HG03039 (cell line): ENCODE data around the gene DNAI2.

Experiments
- ATAC-seq: cut with Tn5 transposase; IDR thresholded peaks from one replicate; pipeline ENCODE4 v1.9.1; 2021; ENCODE audit warnings: mild to moderate bottlenecking, moderate library complexity; ENCODE audit not compliant: unreplicated experiment

DNAI2 gene

DNA sequence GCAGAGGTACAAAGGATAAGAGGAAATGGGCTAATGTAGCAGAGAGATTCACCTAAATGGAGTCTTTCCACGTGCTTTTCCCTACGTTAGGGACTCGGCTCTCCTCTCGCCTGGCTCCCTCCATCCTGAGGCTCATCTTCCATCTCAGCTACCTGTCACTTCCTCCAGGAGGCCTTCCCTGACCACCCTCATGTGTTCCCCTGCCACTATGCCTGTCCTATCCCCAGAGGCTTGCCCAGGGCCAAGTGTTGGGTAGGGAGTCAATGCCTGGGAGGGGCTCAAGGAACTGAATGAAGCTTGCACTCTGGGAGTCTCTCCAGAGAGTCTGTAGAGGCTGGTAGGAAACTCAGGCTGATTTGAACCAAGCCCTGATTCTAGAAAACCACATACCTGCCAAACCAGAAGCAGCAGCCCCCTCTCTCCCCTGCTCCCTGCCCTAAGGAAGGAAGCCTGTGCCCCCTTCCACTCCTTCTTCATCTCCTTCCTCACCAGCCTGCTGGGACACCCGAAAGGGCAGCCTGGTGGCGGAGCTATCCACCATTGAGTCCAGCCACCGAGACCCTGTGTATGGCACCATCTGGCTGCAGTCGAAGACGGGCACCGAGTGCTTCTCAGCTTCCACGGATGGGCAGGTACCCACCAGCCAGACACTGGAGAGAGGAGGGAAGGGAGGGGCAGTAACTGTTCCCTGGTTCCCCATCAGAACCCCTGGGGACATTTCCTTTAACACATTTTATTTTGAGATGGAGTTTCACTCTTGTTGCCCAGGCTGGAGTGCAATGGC is 25.4 kb downstream of the DNAI2 start:
- ATAC-seq, result no peak

DNA sequence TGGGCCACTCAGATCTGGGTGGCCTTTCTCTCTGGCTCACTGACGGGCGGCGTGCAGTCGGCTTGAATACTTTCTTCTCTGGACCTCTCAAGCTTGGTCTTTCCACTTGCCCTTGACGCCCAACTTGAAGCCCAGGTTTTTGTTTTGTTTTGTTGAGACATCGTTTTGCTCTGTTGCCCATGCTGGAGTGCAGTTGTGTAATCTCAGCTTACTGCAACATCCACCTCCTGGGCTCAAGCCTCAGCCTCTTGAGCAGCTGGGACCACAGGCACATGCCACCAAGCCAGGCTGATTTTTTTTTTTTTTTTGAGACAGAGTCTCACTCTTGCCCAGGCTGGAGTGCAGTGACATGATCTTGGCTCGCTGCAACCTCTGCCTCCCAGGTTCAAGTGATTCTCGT is 29.3 kb downstream of the DNAI2 start:
- no peak for ATAC-seq

DNA sequence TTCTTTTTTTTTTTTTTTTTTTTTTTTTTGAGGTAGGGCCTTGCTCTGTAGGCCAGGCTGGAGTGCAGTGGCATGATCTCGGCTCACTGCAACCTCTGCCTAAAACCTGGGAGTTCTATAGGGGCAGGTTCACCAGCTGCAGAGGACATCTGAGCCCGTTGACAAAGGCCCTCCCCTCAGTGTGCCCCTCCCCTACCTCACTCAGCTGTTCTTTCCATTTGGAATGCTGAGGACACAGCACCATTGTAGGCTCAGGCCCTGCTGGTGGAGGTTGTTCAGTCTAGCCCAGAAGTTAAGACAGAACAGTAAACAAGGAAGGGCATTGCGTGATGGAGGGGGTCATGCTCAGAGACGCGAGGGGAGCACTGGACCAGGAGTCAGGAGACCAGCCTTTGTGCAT is 30.1 kb downstream of the DNAI2 start:
- ATAC-seq, result no peak

DNA sequence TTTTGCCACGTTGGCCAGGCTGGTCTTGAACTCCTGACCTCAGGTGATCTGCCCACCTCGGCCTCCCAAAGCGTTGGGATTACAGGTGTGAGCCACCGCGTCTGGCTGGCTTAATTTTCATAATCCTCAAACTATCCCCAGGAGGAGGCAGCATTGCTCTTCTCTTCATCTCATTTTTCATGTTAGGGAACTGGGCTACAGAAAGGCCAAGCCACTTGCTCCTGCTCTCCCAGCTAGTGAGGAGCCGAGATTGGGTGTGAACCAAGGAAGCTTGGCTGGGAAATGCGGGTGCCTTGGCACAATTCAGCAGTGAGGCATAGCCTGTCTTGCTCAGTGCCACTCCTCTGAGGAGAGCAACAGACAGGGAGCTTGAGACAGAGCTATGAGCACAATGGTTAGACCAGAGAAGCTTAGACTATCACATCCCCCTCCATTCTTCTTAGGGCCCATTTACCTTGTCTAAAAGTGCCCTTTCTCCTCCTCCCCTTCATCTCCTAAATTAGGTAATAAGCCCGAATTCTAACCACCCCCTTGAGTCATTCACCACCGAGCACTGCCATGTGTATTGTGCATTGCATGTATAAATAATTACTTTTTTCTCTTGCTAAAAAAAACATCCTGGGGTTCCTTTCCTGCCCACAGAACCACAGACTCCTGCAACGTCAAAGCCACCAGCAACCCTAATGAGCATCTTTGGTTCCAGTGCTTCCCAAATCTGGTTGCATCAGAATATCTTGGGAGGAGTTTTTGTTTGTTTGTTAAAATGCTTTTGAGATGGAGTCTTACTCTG is 32.0 kb downstream of the DNAI2 start:
- no peak for ATAC-seq

DNA sequence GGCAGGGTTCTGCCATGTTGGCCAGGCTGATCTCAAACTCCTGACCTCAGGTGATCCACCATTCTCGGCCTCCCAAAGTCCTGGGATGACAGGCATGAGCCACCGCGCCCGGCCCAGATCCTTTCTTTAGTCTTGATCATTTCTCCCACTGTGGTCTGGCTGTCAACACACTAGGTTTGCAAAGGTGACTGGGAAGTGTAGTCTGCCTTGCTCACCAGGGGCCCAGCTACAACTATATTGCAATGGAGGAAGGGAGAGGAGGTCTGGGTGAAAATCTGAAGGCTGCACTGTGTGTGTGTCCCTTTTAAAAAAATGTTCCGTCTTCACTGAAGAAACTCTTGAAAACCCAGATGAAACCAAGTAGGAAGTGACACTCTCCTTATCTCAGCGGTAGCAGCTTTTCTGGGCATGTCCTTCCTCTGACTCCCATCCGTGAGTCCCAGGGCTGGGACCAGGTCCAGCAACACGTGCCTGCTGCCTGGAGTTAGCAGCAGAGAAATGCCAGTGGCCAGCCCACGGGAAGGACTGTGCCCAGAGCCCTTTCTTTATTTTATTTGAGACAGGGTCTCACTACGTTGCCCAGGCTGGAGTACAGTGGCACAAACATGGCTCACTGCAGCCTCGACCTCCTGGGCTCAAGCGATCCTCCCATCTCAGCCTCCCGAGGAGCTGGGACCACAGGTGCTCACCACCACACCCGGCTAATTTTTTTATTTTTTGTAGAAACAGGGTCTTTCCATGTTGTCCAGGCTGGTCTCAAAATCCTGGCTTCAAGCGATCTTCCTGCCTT is 34.1 kb downstream of the DNAI2 start:
- ATAC-seq, result no peak

DNA sequence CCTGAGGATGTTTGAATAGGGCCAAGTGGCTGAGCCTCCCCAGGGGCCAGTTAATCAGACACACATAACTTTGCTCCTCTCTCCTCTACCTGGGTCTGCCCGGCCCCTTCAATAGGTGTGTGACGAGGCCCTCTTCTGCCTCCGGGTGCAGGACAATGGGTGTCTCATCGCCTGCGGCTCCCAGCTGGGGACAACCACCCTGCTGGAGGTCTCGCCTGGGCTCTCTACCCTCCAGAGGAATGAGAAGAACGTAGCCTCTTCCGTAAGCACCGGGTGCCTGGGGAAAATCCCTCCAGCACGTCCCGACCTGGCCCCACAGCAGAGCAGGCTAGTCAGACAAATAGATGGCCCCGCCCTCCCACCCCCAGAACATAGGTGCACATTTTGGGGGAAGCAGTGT is 35.9 kb downstream of the DNAI2 start:
- no peak for ATAC-seq

DNA sequence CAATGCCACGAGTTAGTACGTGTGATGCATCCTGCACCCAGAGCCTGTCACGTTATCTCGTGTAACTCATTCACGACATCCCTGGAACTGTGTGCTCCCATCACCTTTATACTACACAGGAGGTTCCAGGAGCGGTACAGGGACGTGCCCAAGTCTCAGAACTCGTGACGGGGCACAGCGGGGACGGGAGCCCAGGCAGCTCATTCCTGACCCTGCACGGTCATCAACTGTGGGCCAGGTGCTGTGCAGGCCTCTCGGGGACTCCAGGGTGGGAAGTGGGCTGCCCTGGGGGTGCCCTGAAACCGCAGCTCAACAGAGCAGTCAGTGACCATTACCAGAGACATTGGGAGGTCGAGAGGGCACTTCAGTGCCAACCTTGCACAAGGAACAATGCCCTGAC is 40.8 kb downstream of the DNAI2 start:
- no peak for ATAC-seq

DNA sequence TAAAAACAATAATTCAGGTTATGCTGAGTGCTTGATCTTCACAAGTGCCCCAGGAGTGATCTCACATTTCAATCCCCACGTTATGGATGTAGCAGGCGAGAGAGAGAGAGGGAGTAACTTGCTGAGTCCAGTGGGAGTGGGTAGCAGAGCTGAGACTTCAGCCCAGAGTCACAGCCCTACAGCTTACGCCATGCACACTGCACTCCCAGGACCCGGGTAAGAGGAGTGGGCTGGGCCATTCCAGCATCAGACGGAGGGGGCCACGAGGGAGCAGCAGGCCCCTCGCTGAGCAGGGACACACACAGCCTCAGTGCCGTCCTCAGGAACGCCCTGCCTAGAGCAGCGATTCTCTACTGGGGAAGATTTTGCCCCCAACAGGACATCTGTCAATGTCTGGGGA is 42.2 kb downstream of the DNAI2 start:
- no peak for ATAC-seq

DNA sequence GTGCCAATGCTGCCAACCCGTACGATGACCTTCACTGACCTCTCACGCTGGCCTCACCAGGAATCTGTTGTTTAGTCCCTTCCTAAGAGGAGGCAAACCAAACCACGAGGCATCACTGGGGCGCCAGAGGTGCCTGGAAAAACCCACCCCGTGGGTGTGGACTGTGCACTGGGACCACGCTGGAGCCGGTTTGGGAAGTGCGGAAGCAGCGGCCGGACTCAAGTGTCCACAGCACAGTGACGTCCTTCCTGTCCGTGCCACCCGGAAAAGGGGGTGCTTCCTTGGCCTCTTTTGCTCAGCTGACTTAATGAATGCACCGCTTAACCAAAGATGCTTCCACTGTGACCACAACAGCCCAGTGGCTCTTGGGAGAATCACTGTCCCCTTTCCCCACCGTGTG is 43.0 kb downstream of the DNAI2 start:
- no peak for ATAC-seq

DNA sequence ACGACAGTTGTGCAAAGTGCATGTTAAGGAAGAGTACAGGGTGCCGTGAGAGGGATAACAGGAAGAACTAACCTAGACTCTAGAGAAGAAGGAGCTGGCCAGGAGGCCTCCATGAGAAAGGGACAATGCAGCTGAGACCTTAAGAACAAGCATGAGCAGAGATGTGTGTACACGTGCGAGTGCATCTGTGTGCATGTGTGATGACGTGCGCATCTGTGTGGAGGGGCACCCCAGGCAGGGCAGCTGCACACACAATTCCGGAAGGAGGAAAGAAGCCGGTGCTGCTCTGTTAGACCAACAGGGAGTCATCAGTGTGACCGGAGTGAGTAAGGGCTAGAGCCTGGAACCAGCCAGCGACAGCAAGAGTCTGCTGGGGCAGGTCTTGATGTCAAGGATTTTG is 44.4 kb downstream of the DNAI2 start:
- ATAC-seq, result no peak

DNA sequence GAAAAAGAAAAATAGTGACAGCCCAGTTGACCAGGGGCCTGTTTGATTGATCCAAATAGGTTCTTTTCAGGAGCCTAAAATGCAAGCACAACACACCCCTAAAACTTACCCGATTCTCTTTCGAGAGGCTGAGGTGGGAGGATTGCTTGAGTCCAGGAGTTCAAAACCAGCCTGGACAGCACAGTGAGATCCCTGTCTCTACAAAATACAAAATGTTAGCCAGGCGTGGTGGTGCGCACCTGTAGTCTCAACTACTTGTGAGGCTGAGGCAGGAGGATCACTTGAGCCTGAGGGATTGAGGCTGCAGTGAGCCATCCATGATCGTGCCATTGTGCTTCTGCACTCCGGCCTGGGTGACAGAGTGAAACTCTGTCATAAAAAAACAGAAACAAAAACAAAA is 50.5 kb downstream of the DNAI2 start:
- no peak for ATAC-seq

DNA sequence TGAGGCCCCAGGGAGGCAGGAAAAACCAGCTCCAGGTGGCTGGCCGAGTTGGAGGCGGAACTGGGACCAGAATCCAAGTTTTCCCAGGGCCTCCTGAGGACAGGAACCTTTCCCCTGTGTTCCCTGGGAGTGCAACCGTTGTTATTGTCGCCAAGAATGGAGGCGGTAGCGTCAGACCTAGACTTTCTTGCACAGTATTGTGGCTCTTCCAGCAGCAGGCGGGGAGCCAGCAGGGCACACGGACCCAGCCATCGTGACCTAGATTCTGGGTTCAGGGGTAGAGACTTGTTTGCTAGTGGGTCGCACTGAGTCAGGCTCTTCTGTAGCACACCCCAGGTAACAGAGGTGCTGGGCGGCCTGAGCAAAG is 51.3 kb downstream of the DNAI2 start:
- no peak for ATAC-seq

DNA sequence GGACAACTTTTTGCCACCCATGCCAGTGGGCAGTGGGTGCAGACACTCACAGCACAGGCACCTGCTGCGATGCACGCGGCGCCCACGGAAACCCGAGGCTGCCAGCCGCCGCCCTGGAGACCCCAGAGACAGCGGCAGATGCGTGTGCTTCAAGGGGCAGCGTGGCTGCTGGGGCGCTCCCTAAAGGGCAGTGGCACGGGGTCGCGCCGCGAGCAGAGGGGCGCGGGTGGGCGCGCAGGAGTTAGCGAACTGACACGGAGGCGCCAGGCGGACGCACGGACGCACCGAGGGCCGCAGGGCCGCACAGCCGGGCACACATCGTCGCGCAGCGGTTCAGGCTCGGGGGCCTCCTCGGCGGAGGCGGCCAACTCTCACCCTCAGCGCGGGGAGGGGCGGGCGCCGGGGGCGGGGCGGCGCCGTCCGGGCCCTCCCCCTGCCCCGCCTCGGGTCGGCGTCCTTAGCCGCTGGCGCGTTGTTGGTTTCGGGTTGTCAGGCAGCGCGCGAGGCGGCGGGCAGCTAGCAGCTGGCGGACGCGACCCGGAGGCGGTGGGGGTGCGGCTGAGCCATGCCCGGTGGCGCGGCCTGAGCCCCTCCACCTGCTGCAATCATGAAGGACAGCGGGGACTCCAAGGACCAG is 51.8 kb downstream of the DNAI2 start, which contains the start of gene KIF19:
Gene KIF19, plus strand, starts transcription at position 484 of the 637 bp plus-strand sequence. Its CDS starts 124 bp downstream, at position 608.
- no peak for ATAC-seq

DNA sequence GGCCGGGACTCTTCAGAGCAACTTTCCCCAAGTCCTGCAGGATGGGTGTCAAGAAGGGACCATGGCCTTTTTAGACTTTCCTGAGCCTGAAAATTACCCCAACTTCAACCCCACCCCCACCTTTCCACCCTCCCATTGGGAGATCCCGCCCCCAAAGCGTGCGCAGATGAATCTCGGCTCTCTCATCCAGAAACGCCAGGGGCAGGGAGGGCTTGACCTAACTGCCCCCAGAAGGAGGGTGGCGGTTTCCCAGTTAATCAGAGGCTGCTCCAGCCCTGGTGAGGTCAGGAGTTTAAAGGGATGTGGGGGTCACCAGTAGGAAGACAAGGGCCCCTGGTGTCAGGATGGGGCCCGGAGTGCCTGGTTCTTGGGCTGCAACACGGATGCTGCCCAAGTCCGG is 52.5 kb downstream of the DNAI2 start:
- ATAC-seq, result no peak

DNA sequence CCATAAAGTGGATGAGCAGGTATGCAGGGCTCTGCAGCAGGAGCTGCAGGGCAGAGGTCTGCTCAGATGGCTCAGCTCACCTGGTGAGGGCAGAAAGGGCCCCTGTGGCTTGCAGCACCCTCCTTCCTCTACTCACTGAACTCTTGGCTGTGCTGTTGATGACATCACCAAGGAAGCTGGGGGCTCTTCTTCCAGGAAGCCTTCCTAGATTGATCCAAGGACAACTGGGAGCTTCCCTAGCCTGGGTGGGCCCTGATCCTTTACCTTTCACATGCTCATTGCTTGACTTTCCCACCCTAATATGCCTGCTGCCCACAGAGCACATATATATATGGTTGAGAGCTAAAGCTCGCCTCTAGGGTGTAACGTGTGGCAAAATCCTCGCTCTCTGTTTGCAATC is 54.5 kb downstream of the DNAI2 start:
- no peak for ATAC-seq

DNA sequence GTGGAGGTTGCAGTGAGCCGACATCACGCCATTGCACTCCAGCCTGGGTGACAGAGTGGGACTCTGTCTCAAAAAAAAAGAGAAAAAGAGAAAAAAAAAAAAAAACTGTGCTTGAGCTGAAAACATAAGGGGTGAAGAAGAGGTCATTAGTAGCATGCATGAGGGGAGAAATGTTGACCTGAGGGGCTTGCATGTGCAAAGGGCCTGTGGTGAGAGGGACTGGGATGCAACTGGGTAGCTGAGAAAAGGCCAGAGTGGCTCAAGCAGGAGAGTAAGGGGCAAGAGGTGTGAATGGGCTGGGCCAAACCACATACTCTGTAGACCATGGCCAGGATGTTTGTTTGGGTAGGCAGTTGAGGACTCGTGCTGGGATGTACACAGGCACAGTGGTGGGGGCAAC is 55.3 kb downstream of the DNAI2 start:
- ATAC-seq, result no peak

DNA sequence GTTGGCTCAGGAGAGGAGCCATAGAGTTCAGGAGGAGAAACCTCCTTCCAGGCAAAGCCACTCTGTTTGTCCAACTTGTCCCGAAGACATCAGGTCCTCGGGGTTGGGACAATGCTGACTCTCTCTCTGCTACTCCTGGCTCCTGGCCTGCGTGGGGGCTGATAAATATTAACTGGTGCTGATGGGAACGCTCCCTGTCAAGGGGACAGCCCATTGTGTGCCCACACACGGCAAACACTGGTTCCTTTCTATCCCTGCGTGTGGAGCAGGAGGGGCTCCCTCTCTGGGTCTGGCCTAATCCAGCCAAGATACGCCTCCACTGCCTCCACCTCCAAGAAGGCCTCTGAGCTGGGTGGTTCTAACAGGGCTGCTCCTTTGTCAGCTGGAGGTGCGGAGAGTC is 56.4 kb downstream of the DNAI2 start:
- no peak for ATAC-seq

DNA sequence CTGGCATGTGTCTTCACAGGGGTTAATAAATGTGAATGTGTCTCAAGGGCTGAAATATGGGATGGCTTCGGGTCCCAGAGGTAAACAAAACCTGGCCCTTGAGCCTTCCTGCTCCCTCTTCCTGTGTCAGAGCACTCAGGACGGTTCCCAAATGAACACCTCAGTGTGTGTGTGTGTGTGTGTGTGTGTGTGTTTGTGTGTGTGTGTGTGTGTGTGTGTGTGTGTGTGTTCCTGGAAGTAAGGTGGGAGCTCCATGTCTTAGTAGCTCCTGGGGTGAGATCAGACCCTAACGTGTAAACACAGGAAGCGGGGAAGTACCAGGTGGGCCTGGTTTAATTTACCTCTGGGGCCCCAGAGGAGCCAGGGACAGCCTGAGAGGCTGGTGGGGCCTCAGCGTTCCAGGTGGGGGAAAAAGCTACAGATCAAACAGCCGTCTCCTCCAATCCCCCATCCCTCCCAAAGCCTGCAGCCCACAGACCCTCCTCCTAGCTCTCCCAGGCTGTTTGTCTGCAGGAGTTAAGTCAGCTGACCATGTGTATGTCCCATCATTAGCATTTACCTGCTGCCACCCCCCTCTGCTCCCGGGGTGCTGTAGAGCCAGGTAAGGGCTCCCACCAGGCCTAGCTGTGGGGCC is 58.1 kb downstream of the DNAI2 start:
- ATAC-seq, result no peak

DNA sequence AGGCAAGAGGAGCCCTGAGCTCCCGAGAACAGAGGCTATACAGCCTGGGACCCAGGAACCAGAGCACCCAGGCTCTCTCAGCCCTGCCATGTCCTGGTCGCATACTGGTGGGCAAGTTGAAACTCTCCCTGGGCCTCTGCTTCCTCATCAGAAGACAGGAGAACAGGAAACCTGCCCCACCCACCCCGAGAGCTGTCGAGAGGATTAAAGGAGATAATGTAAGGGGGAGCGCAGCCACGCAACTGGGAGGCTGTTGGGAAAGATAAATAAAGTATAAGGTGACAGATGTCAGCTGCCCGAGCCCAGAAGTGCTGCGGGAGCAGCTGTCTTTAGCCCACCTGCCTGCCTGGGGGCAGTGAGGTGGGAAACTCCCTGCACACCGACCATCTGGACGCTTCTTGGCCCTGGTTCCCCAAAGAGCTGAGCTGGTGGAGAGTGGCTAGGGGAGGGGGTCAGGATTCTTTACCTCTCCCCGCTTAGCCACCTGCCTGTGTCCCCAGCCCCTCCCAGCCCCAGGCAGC is 58.8 kb downstream of the DNAI2 start:
- no peak for ATAC-seq

DNA sequence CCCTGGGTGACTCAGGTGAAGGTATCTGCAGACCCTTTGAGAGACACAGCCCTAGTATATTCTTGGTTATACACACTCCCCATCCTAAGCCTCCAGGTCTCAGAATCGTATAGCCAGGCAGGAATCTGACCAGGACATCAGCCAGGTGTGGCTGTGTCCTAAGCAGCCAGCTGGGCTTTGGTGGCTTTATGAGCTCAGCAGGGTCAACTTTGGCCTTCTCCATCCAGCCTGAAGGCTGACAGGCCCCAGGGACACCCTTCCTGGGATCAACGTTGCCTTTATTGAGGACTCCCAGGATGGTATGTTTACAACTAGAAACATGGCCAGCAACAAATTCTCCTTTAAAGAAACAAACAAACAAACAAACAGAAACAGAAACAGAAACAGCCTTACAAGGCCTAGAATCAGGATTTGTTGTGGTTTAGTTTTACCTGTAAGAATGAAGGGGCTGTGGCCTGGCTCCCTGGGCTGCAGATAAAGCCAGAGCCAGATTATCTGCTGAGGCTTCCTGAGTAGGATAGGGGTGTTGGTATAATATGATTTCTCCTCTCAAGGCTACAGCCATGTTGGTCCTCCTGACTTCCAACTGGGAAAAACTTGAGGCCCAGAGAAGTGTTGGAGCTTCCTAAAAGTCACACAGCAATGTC is 60.5 kb downstream of the DNAI2 start:
- no peak for ATAC-seq
